Measurements from ENCODE around the gene ALOXE3. TPM values are rescaled to one million over a fixed set of nuclear protein-coding genes. Genes with fewer than 3 reads are reported as not detected.
"Not testable (repeated sequence)": the region's sequence is repeated elsewhere in the genome, so short reads cannot be mapped to it uniquely, and the experiment has no call there.

ALOXE3 gene
- total RNA-seq, 1 donor from 2014 or later = not detected

- DNase-seq (peak; percentile 75), ATAC-seq (peak; percentile 74)
- intact Hi-C loops (cut with micrococcal nuclease) = no loop called here
These were observed 8.5 kb downstream of the ALOXE3 start for GRCh38 chr17:8109661-8110455.

GRCh38 chr17:8108972-8109660, 9.2 kb downstream of the ALOXE3 start:
- no peak for ATAC-seq
- DNase-seq = no peak
- intact Hi-C loops (cut with micrococcal nuclease) = no loop called here

- ATAC-seq; DNase-seq; intact Hi-C loops (cut with micrococcal nuclease): not testable (repeated sequence)
These were observed 11.3 kb downstream of the ALOXE3 start for GRCh38 chr17:8106980-8107379.

GRCh38 chr17:8105957-8106398, 12.3 kb downstream of the ALOXE3 start:
- ATAC-seq (no peak), DNase-seq (no peak)
- intact Hi-C loops (cut with micrococcal nuclease) = no loop called here

GRCh38 chr17:8104911-8105310, 13.4 kb downstream of the ALOXE3 start:
- intact Hi-C loops (cut with micrococcal nuclease) = no loop called here
- no peak for DNase-seq
- no peak for ATAC-seq

GRCh38 chr17:8103549-8103948, 14.8 kb downstream of the ALOXE3 start:
- ATAC-seq = no peak
- intact Hi-C loops (cut with micrococcal nuclease) = no loop called here
- DNase-seq = no peak

GRCh38 chr17:8101721-8102120, 16.6 kb downstream of the ALOXE3 start:
- intact Hi-C loops (cut with micrococcal nuclease) = no loop called here

GRCh38 chr17:8100763-8101162, 17.6 kb downstream of the ALOXE3 start:
- intact Hi-C loops (cut with micrococcal nuclease) = no loop called here
- ATAC-seq = no peak
- no peak for DNase-seq

More at GRCh38 chr17:8101721-8102120, 16.6 kb downstream of the ALOXE3 start:
- ATAC-seq (no peak), DNase-seq (no peak)

- ATAC-seq (no peak), DNase-seq (no peak)
- intact Hi-C loops (cut with micrococcal nuclease) = no loop called here
These were observed 18.2 kb downstream of the ALOXE3 start for GRCh38 chr17:8100111-8100510.

GRCh38 chr17:8096541-8096940, 21.8 kb downstream of the ALOXE3 start:
- intact Hi-C loops (cut with micrococcal nuclease) = no loop called here
- ATAC-seq (no peak), DNase-seq (no peak)

GRCh38 chr17:8095361-8095760, 23.0 kb downstream of the ALOXE3 start:
- DNase-seq (no peak), ATAC-seq (no peak)
- intact Hi-C loops (cut with micrococcal nuclease) = no loop called here

- ATAC-seq (no peak), DNase-seq (no peak)
- intact Hi-C loops (cut with micrococcal nuclease) = no loop called here
These were observed 27.2 kb downstream of the ALOXE3 start for GRCh38 chr17:8091033-8091687.

GRCh38 chr17:8089728-8090127, 28.6 kb downstream of the ALOXE3 start:
- intact Hi-C loops (cut with micrococcal nuclease) = no loop called here
- DNase-seq (no peak), ATAC-seq (no peak)

- intact Hi-C loops (cut with micrococcal nuclease) = no loop called here
- DNase-seq (no peak), ATAC-seq (no peak)
These were observed 30.4 kb downstream of the ALOXE3 start for GRCh38 chr17:8087952-8088230.

GRCh38 chr17:8087075-8087951, 31.0 kb downstream of the ALOXE3 start, which contains the start of gene ALOX12B:
ALOX12B (minus strand) TSS chr17:8087716; CDS start chr17:8087442, 274 bp downstream.
- ATAC-seq (no peak), DNase-seq (no peak)
- intact Hi-C loops (cut with micrococcal nuclease) = no loop called here

GRCh38 chr17:8084250-8084649, 34.1 kb downstream of the ALOXE3 start:
- DNase-seq (no peak), ATAC-seq (no peak)
- intact Hi-C loops (cut with micrococcal nuclease) = no loop called here

- ATAC-seq = no peak
- intact Hi-C loops (cut with micrococcal nuclease) = no loop called here
These were observed 36.0 kb downstream of the ALOXE3 start for GRCh38 chr17:8082292-8082691.

GRCh38 chr17:8081876-8082275, 36.4 kb downstream of the ALOXE3 start:
- no peak for ATAC-seq
- intact Hi-C loops (cut with micrococcal nuclease) = no loop called here
- DNase-seq = no peak

More at GRCh38 chr17:8082292-8082691, 36.0 kb downstream of the ALOXE3 start:
- no peak for DNase-seq

GRCh38 chr17:8080799-8081219, 37.5 kb downstream of the ALOXE3 start:
- no peak for ATAC-seq
- no peak for DNase-seq
- intact Hi-C loops (cut with micrococcal nuclease) = no loop called here
